Panc1 (cell line): ENCODE measurements around the gene CLDN34. TPM values are rescaled to one million over a fixed set of nuclear protein-coding genes. Genes with fewer than 3 reads are reported as not detected.

Experiments used
- ATAC-seq: fragments of 200-7000 bp; cut with Tn5 transposase; 2 replicates; pipeline ENCODE4 v1.9.1; 2020; ENCODE audit warnings: mild to moderate bottlenecking, moderate library complexity
- BruUV-seq: library from RNA; stranded (reverse); fragments of 400-500 nt; replicated peaks from 2 replicates; lab custom pipeline; 2021; lab: Mats Ljungman, UMichigan
- CTCF ChIA-PET: fragments of 300-600 bp; sonication (Branson Sonifier 250); formaldehyde crosslinking; loops from one replicate; lab custom pipeline; 2022; ENCODE audit warnings: antibody characterized with exemption; lab: Charles Lee
- POLR2A ChIA-PET: fragments of 300-600 bp; sonication (Branson Sonifier 250); formaldehyde crosslinking; loops from one replicate; lab custom pipeline; 2022; ENCODE audit warnings: antibody characterized with exemption; lab: Charles Lee
- DNase-seq: peaks from one replicate; pipeline ENCODE4 v3.0.0-alpha.2; 2010; ENCODE audit warnings: low read depth, low spot score
- H3K27ac ChIP-seq: 2 replicates; pipeline ENCODE4 v1.5.1; 2011; ENCODE audit warnings: mild to moderate bottlenecking, low read length, inconsistent platforms
- H3K27me3 ChIP-seq: fragments of 200-500 bp; sonication (Bioruptor generic); 2 replicates; pipeline ENCODE4 v1.6.0; 2014; ENCODE audit warnings: low read length, inconsistent platforms; ENCODE audit not compliant: control insufficient read depth, insufficient read depth
- H3K36me3 ChIP-seq: fragments of 200-500 bp; sonication (Bioruptor generic); 2 replicates; pipeline ENCODE4 v1.5.1; 2014; ENCODE audit warnings: inconsistent platforms, mild to moderate bottlenecking, low read length, moderate library complexity; ENCODE audit not compliant: control insufficient read depth, insufficient read depth
- H3K4me1 ChIP-seq: 2 replicates; pipeline ENCODE4 v1.5.1; 2011; ENCODE audit warnings: inconsistent platforms, mild to moderate bottlenecking, low read length, moderate library complexity; ENCODE audit not compliant: control insufficient read depth, insufficient read depth
- H3K4me3 ChIP-seq, 2 experiments: 2 replicates each; pipeline ENCODE4 v1.5.1; 2011 to 2012; ENCODE audit warnings: low read depth in 2 of 2, low read length in 2 of 2, mild to moderate bottlenecking in 2 of 2, inconsistent platforms in 1 of 2, moderate library complexity in 1 of 2
- H3K9me3 ChIP-seq: fragments of 200-500 bp; sonication (Bioruptor generic); 2 replicates; pipeline ENCODE4 v1.5.1; 2014; ENCODE audit warnings: low read depth, mild to moderate bottlenecking, inconsistent platforms, low read length, moderate library complexity; ENCODE audit not compliant: control insufficient read depth, insufficient read depth
- CTCF ChIP-seq: fragments of 450-650 bp; IDR thresholded peaks from 2 replicates; pipeline ENCODE4 v1.5.1; 2017; ENCODE audit warnings: mild to moderate bottlenecking
- POLR2AphosphoS5 ChIP-seq: IDR thresholded peaks from 2 replicates; pipeline ENCODE4 v1.6.1; 2012; ENCODE audit warnings: mild to moderate bottlenecking, low read depth, low read length, moderate library complexity
- REST ChIP-seq, 2 experiments: IDR thresholded peaks; 2 replicates each; pipeline ENCODE4 v1.6.1; 2011 to 2012; ENCODE audit warnings: low read depth in 2 of 2, control low read depth in 1 of 2, low read length in 1 of 2, mild to moderate bottlenecking in 1 of 2, moderate library complexity in 1 of 2; ENCODE audit not compliant: insufficient read depth in 1 of 2
- SIN3A ChIP-seq: IDR thresholded peaks from 2 replicates; pipeline ENCODE4 v1.6.1; 2012; ENCODE audit warnings: low read depth, mild to moderate bottlenecking, low read length, moderate library complexity, borderline replicate concordance; ENCODE audit not compliant: insufficient read depth
- TCF7L2 ChIP-seq: IDR thresholded peaks from 2 replicates; pipeline ENCODE4 v1.6.1; 2011; ENCODE audit warnings: mild to moderate bottlenecking, low read depth, low read length, inconsistent platforms
- in situ Hi-C: cut with HindIII; loops from 2 replicates; pipeline ENCODE4 v1.10.0; 2016; ENCODE audit warnings: low sequenced_read_pairs, low pct_unique_long_range_greater_than_20kb
- intact Hi-C: fragments of 100-400 bp; cut with micrococcal nuclease; formaldehyde crosslinking; loops from one replicate; pipeline ENCODE4 v1.10.0; 2022; ENCODE audit not compliant: unreplicated experiment
- total RNA-seq: library from RNA; stranded (reverse); gene quantifications from one replicate; pipeline ENCODE4 v1.2.1, GENCODE V29; 2021; ENCODE audit not compliant: unreplicated experiment

The CLDN34 gene
- total RNA-seq, 1 experiment from 2014 or later, result not detected

- in situ Hi-C loops, result no loop called here
- Histone ChIP-seq H3K27me3 (no peaks in the 10 kb centered on the region), H3K4me3 (no peak overlapping the region), H3K4me1 (no peaks in the 10 kb centered on the region), H3K9me3 (no peaks in the 10 kb centered on the region), H3K27ac (no peak overlapping the region), H3K36me3 (no peaks in the 10 kb centered on the region)
- intact Hi-C loops, result no loop called here
- no TSS peak for BruUV-seq
- DNase-seq (no peak), ATAC-seq (no peak)
- TF ChIP-seq TCF7L2 (no peak), REST (IDR thresholded peaks at IDR 0.05; ENCODE audit: insufficient read depth in 1 of 2, low read depth in 2 of 2, low read length in 1 of 2) (no peak), SIN3A (no peak), POLR2AphosphoS5 (no peak), CTCF (no peak)
- ChIA-PET POLR2A (no interaction called here), CTCF (no interaction called here)
These were observed 23.7 kb upstream of the CLDN34 start for GRCh38 chrX:9943420-9943819.

- Histone ChIP-seq H3K4me1 (no peaks in the 10 kb centered on the region), H3K4me3 (no peak overlapping the region), H3K9me3 (no peaks in the 10 kb centered on the region), H3K27me3 (no peaks in the 10 kb centered on the region), H3K36me3 (no peaks in the 10 kb centered on the region), H3K27ac (no peak overlapping the region)
- POLR2A ChIA-PET, result no interaction called here
- no TSS peak for BruUV-seq
- intact Hi-C loops (no loop called here), in situ Hi-C loops (no loop called here)
- TF ChIP-seq POLR2AphosphoS5 (no peak), SIN3A (no peak), CTCF (no peak), REST (IDR thresholded peaks at IDR 0.05; ENCODE audit: insufficient read depth in 1 of 2, low read depth in 2 of 2, low read length in 1 of 2) (no peak), TCF7L2 (no peak)
- DNase-seq (no peak), ATAC-seq (no peak)
- CTCF ChIA-PET, result no interaction called here
These were observed 19.9 kb upstream of the CLDN34 start for GRCh38 chrX:9947131-9947794.
